Smooth muscle cell (in vitro differentiated cells): ENCODE measurements around the gene KRT81. TPM values are rescaled to one million over a fixed set of nuclear protein-coding genes. Genes with fewer than 3 reads are reported as not detected.
A peak's percentile ranks its signal among the peaks of the same experiment; 100 is the strongest.
"Not testable (repeated sequence)": the region's sequence is repeated elsewhere in the genome, so short reads cannot be mapped to it uniquely, and the experiment has no call there.

ENCODE experiments used
- DNase-seq: peaks from one replicate; lab custom pipeline; 2025; ENCODE audit not compliant: unreplicated experiment; lab: John Stamatoyannopoulos, UW
- H2AFZ ChIP-seq: fragments of 200-600 bp; sonication (generic); 2 replicates; pipeline ENCODE4 v1.6.0; 2016; ENCODE audit warnings: antibody characterized with exemption, low read depth, mild to moderate bottlenecking
- H3F3A ChIP-seq: fragments of 200-600 bp; sonication (generic); 2 replicates; pipeline ENCODE4 v1.6.0; 2017; ENCODE audit warnings: antibody characterized with exemption, low read depth
- H3K27ac ChIP-seq: fragments of 200-600 bp; sonication (generic); 2 replicates; pipeline ENCODE4 v1.5.1; 2016; ENCODE audit warnings: low read depth, mild to moderate bottlenecking
- H3K27me3 ChIP-seq: fragments of 200-600 bp; sonication (generic); 2 replicates; pipeline ENCODE4 v1.6.1; 2016; ENCODE audit warnings: low read depth, mild to moderate bottlenecking
- H3K36me3 ChIP-seq: fragments of 200-600 bp; sonication (generic); 2 replicates; pipeline ENCODE4 v1.5.1; 2016; ENCODE audit warnings: low read depth
- H3K4me1 ChIP-seq: fragments of 200-600 bp; sonication (generic); 2 replicates; pipeline ENCODE4 v1.5.1; 2016; ENCODE audit warnings: low read depth
- H3K4me2 ChIP-seq: fragments of 200-600 bp; sonication (generic); 2 replicates; pipeline ENCODE4 v1.6.0; 2016; ENCODE audit warnings: mild to moderate bottlenecking
- H3K4me3 ChIP-seq: fragments of 200-600 bp; sonication (generic); 2 replicates; pipeline ENCODE4 v1.5.1; 2016; ENCODE audit warnings: mild to moderate bottlenecking
- H3K79me2 ChIP-seq: fragments of 200-600 bp; sonication (generic); 2 replicates; pipeline ENCODE4 v1.6.0; 2016; ENCODE audit warnings: low read depth, mild to moderate bottlenecking
- H3K9ac ChIP-seq: fragments of 200-600 bp; sonication (generic); 2 replicates; pipeline ENCODE4 v1.6.0; 2016; ENCODE audit warnings: low read depth
- H3K9me3 ChIP-seq: fragments of 200-600 bp; sonication (generic); replicated peaks from 2 replicates; pipeline ENCODE4 v1.5.1; 2016; ENCODE audit warnings: low read depth
- H4K20me1 ChIP-seq: fragments of 200-600 bp; sonication (generic); 2 replicates; pipeline ENCODE4 v1.6.0; 2016; ENCODE audit warnings: low read depth
- WGBS: methylation state at CpG from one replicate; pipeline ENCODE4 v1.1.7; 2016; ENCODE audit warnings: low lambda C conversion rate; 5-methylcytosine and 5-hydroxymethylcytosine counted together
- polyA plus RNA-seq: library from polyadenylated mRNA; unstranded; fragments of >200 nt; fragmentation: Nextera tagmentation; extraction: Ambion mirVana; gene quantifications from 2 replicates; pipeline ENCODE4 v1.2.1, GENCODE V29; 2016
- total RNA-seq: library from RNA; depleted of rRNA; stranded (reverse); fragments of >200 nt; gene quantifications from 2 replicates; pipeline ENCODE4 v1.2.3, GENCODE V29; 2014
- TF ChIP-seq, protein P1 (sequence below): fragments of 200-600 bp; sonication (generic); IDR thresholded peaks from 2 replicates; pipeline ENCODE4 v1.5.1; 2017; ENCODE audit warnings: borderline replicate concordance, mild to moderate bottlenecking, antibody characterized with exemption; ENCODE audit not compliant: insufficient read depth, poor library complexity, severe bottlenecking

The KRT81 gene
- total and polyA plus RNA-seq, 2 experiments from 2014 or later: 0.49 to 1.4 TPM

DNA sequence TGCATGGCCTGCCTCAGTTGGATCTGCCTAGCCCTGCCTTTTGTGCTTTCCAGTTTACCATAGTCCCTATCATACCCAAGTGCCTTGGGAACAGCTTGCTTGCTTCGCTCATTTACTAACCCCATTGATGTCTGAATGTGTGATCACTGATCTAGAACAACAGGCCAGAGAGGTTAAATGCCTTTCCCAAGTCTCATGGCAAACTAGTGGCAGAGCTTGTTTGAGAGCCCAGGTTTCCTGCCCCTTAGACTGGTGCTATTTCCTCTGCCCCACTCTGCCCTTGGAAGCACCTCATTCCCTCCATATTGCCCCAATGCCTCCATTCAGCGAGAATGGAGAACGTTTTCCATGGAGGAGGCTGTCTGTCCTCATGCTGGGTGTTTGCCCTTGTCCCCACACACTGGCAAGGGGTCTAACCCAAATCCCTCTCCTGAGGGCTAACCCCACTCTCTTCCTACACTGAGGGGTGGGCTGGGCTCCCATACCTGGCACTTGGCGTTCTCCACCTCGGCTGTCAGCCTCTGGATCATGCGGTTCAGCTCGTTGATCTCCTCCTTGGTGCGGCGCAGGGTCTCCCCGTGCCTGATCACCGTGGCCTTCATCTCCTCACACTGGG is 38.5 kb downstream of the KRT81 start:
- no peak for DNase-seq
- Histone ChIP-seq H3K4me3 (no peak overlapping the region), H3K4me2 (no peak overlapping the region), H3K36me3 (no peaks in the 10 kb centered on the region), H3K9me3 (no peaks in the 10 kb centered on the region), H3K9ac (no peak overlapping the region), H2AFZ (no peak overlapping the region), H4K20me1 (no peaks in the 10 kb centered on the region), H3F3A (no peaks in the 10 kb centered on the region), H3K4me1 (no peaks in the 10 kb centered on the region), H3K27ac (no peak overlapping the region), H3K27me3 (peaks cover 84% of the 10 kb centered on the region), H3K79me2 (no peaks in the 10 kb centered on the region)
- 95% methylated on average over 11 of the region's 11 CpGs for WGBS
- TF ChIP-seq, protein P1, sequence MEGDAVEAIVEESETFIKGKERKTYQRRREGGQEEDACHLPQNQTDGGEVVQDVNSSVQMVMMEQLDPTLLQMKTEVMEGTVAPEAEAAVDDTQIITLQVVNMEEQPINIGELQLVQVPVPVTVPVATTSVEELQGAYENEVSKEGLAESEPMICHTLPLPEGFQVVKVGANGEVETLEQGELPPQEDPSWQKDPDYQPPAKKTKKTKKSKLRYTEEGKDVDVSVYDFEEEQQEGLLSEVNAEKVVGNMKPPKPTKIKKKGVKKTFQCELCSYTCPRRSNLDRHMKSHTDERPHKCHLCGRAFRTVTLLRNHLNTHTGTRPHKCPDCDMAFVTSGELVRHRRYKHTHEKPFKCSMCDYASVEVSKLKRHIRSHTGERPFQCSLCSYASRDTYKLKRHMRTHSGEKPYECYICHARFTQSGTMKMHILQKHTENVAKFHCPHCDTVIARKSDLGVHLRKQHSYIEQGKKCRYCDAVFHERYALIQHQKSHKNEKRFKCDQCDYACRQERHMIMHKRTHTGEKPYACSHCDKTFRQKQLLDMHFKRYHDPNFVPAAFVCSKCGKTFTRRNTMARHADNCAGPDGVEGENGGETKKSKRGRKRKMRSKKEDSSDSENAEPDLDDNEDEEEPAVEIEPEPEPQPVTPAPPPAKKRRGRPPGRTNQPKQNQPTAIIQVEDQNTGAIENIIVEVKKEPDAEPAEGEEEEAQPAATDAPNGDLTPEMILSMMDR: no peak

- H3K79me2 ChIP-seq, H3K4me1 ChIP-seq, H3K4me3 ChIP-seq, DNase-seq, H3K9me3 ChIP-seq, H3K27ac ChIP-seq, H3F3A ChIP-seq, H2AFZ ChIP-seq, H3K36me3 ChIP-seq, H4K20me1 ChIP-seq, H3K4me2 ChIP-seq, H3K9ac ChIP-seq: not testable (repeated sequence)
- TF ChIP-seq, protein P1: peak; percentile 15
- 69% methylated on average over 8 of the region's 8 CpGs for WGBS
- H3K27me3 ChIP-seq: peaks cover 78% of the 10 kb centered on the region
These were observed 39.1 kb downstream of the KRT81 start for GRCh38 chr12:52252175-52252615.

- no peak overlapping the region for H2AFZ ChIP-seq
- TF ChIP-seq, protein P1: no peak
- no peaks in the 10 kb centered on the region for H3F3A ChIP-seq
- H3K4me1 ChIP-seq: no peaks in the 10 kb centered on the region
- H3K36me3 ChIP-seq: no peaks in the 10 kb centered on the region
- WGBS: 66% methylated on average over 9 of the region's 9 CpGs
- H3K9me3 ChIP-seq: no peaks in the 10 kb centered on the region
- H3K4me3 ChIP-seq: no peak overlapping the region
- peaks cover 71% of the 10 kb centered on the region for H3K27me3 ChIP-seq
- H3K4me2 ChIP-seq: no peak overlapping the region
- no peak overlapping the region for H3K9ac ChIP-seq
- H3K79me2 ChIP-seq: no peaks in the 10 kb centered on the region
- DNase-seq: no peak
- no peak overlapping the region for H3K27ac ChIP-seq
- H4K20me1 ChIP-seq: no peaks in the 10 kb centered on the region
These were observed 39.8 kb downstream of the KRT81 start for GRCh38 chr12:52251367-52252051.
